ENCODE results near the gene GLYATL3.
"Not testable (repeated sequence)": the region's sequence is repeated elsewhere in the genome, so short reads cannot be mapped to it uniquely, and the experiment has no call there.

The GLYATL3 gene

GRCh38 chr6:49476564-49476963 is 23.2 kb upstream of the GLYATL3 start:
- H3K9me3 ChIP-seq (ENCODE audit: control insufficient read depth, insufficient read depth, low read length); H3K4me1 ChIP-seq (ENCODE audit: control insufficient read depth, insufficient read depth, low read length); H3K27me3 ChIP-seq (ENCODE audit: control insufficient read depth, insufficient read depth, low read length); H3K9ac ChIP-seq (ENCODE audit: low read depth, low read length); H3K4me3 ChIP-seq (ENCODE audit: low read depth, low read length); H3K27ac ChIP-seq (ENCODE audit: low read depth, low read length): not testable (repeated sequence)
- peaks cover 36% of the 10 kb centered on the region for H3K36me3 ChIP-seq (ENCODE audit: control insufficient read depth, insufficient read depth, low read length)

DNA sequence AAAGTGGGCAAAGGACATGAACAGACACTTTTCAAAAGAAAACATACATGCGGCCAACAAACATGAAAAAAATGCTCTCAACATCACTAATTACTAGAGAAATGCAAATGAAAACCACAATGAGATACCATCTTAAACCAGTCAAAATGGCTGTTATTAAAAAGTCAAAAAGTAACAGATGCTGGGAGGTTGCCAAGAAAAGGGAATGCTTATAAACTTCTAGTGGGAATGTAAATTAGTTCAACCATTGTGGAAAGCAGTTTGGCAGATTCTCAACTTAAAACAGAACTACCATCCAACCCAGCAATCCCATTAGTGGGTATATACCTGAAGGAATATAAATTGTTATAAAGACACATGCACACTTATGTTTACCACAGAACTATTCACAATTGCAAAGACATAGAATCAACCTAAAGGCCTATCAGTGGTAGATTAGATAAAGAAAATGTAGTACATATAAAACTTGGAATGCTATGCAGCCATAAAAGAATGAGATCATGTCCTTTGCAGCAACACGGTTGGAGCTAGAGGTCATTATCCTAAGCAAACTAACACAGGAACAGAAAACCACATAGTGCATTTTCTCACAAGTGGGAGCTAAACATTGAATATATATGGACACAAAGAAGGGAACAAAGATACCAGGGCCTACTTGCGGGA is 20.3 kb upstream of the GLYATL3 start:
- Histone ChIP-seq H3K4me3 (ENCODE audit: low read depth, low read length) (no peak overlapping the region), H3K27me3 (ENCODE audit: control insufficient read depth, insufficient read depth, low read length) (no peaks in the 10 kb centered on the region), H3K4me1 (ENCODE audit: control insufficient read depth, insufficient read depth, low read length) (no peaks in the 10 kb centered on the region), H3K9ac (ENCODE audit: low read depth, low read length) (no peak overlapping the region), H3K36me3 (ENCODE audit: control insufficient read depth, insufficient read depth, low read length) (peaks cover 13% of the 10 kb centered on the region), H3K9me3 (ENCODE audit: control insufficient read depth, insufficient read depth, low read length) (no peaks in the 10 kb centered on the region; the same call in 1 of the 2 replicates), H3K27ac (ENCODE audit: low read depth, low read length) (no peak overlapping the region)

DNA sequence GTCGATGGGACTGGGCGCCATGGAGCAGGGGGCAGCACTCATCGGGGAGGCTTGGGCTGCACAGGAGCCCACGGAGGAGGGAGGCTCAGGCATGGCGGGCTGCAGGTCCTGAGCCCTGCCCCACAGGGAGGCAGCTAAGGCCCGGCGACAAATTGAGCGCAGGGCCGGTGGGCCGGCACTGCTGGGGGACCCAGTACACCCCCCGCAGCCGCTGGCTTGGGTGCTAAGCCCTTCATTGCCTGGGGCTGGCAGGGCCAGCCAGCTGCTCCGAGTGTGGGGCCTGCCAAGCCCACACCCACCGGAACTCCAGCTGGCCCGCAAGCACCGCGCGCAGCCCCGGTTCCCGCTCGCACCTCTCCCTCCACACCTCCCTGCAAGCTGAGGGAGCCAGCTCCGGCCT is 17.9 kb upstream of the GLYATL3 start:
- not testable (repeated sequence) for H3K27ac ChIP-seq (ENCODE audit: low read depth, low read length); H3K4me3 ChIP-seq (ENCODE audit: low read depth, low read length); H3K27me3 ChIP-seq (ENCODE audit: control insufficient read depth, insufficient read depth, low read length); H3K9me3 ChIP-seq (ENCODE audit: control insufficient read depth, insufficient read depth, low read length); H3K4me1 ChIP-seq (ENCODE audit: control insufficient read depth, insufficient read depth, low read length); H3K9ac ChIP-seq (ENCODE audit: low read depth, low read length)
- peaks cover 30% of the 10 kb centered on the region for H3K36me3 ChIP-seq (ENCODE audit: control insufficient read depth, insufficient read depth, low read length)

DNA sequence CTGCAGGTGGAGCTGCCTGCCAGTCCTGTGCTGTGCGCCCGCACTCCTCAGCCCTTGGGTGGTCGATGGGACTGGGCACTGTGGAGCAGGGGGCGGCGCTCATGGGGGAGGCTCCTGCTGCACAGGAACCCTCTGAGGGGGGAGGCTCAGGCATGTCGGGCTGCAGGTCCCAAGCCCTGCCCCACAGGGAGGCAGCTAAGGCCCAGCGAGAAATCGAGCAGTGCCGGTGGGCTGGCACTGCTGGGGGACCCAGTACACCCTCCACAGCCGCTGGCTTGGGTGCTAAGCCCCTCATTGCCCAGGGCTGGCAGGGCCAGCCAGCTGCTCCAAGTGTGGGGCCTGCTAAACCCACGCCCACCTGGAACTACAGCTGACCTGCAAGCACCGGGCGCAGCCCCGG is 16.3 kb upstream of the GLYATL3 start:
- not testable (repeated sequence) for H3K27ac ChIP-seq (ENCODE audit: low read depth, low read length); H3K4me3 ChIP-seq (ENCODE audit: low read depth, low read length); H3K9ac ChIP-seq (ENCODE audit: low read depth, low read length); H3K9me3 ChIP-seq (ENCODE audit: control insufficient read depth, insufficient read depth, low read length); H3K4me1 ChIP-seq (ENCODE audit: control insufficient read depth, insufficient read depth, low read length); H3K27me3 ChIP-seq (ENCODE audit: control insufficient read depth, insufficient read depth, low read length)
- H3K36me3 ChIP-seq (ENCODE audit: control insufficient read depth, insufficient read depth, low read length): peaks cover 37% of the 10 kb centered on the region

DNA sequence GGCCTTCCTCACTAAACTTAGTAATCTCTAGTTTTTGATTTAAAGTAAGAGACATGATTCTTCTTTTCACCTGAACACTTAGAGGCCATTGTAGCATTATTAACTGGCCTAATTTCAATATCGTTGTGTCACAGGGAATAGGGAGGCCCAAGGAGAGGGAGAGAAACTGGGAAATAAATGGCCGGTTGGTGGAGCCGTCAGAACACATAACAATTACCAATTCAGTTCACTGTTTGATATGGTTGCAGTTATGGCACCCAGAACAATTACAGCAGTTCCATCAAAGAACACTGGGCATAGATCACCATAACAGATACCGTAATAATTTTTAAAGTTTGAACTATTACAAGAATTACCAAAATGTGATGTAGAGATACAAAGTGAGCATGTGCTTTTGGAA is 9.1 kb upstream of the GLYATL3 start:
- H3K36me3 ChIP-seq (ENCODE audit: control insufficient read depth, insufficient read depth, low read length): peaks cover 71% of the 10 kb centered on the region
- H3K4me3 ChIP-seq (ENCODE audit: low read depth, low read length): no peak overlapping the region
- H3K27ac ChIP-seq (ENCODE audit: low read depth, low read length): no peak overlapping the region
- no peak overlapping the region for H3K9ac ChIP-seq (ENCODE audit: low read depth, low read length)
- no peaks in the 10 kb centered on the region for H3K4me1 ChIP-seq (ENCODE audit: control insufficient read depth, insufficient read depth, low read length)
- no peaks in the 10 kb centered on the region for H3K27me3 ChIP-seq (ENCODE audit: control insufficient read depth, insufficient read depth, low read length)
- no peaks in the 10 kb centered on the region for H3K9me3 ChIP-seq (ENCODE audit: control insufficient read depth, insufficient read depth, low read length)

DNA sequence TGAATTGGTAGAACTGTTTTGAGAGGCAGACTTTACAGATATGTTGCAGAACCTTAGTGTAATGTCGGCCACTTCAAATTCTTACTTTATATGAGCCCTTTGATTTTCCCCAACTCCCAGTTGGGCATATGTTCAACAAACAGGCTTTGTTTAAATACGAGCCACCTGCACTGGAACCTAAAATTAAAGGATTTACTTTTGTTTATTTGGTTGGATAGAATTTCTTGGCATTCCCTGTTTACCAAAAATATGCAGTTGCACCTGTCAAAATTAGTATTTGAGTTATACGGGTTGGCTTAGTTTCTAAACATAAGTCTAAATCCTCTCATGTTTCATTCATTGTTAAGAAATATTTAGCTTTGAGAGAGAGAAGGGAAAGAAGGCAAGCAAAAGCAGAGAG is 2.4 kb upstream of the GLYATL3 start:
- no peak overlapping the region for H3K9ac ChIP-seq (ENCODE audit: low read depth, low read length)
- H3K27me3 ChIP-seq (ENCODE audit: control insufficient read depth, insufficient read depth, low read length): no peaks in the 10 kb centered on the region
- no peak overlapping the region for H3K27ac ChIP-seq (ENCODE audit: low read depth, low read length)
- H3K9me3 ChIP-seq (ENCODE audit: control insufficient read depth, insufficient read depth, low read length): no peaks in the 10 kb centered on the region
- H3K4me3 ChIP-seq (ENCODE audit: low read depth, low read length): no peak overlapping the region
- peaks cover 20% of the 10 kb centered on the region for H3K36me3 ChIP-seq (ENCODE audit: control insufficient read depth, insufficient read depth, low read length)
- H3K4me1 ChIP-seq (ENCODE audit: control insufficient read depth, insufficient read depth, low read length): no peaks in the 10 kb centered on the region

- Histone ChIP-seq H3K9ac (ENCODE audit: low read depth, low read length) (no peak overlapping the region), H3K27ac (ENCODE audit: low read depth, low read length) (no peak overlapping the region), H3K27me3 (ENCODE audit: control insufficient read depth, insufficient read depth, low read length) (no peaks in the 10 kb centered on the region), H3K4me1 (ENCODE audit: control insufficient read depth, insufficient read depth, low read length) (no peaks in the 10 kb centered on the region), H3K36me3 (ENCODE audit: control insufficient read depth, insufficient read depth, low read length) (peaks cover 3% of the 10 kb centered on the region; the same call in 1 of the 2 replicates), H3K9me3 (ENCODE audit: control insufficient read depth, insufficient read depth, low read length) (no peaks in the 10 kb centered on the region), H3K4me3 (ENCODE audit: low read depth, low read length) (no peak overlapping the region)
Observed at GRCh38 chr6:49499126-49499525, 597 bp upstream of the GLYATL3 start.

GRCh38 chr6:49504666-49505065 is 4.9 kb downstream of the GLYATL3 start:
- no peaks in the 10 kb centered on the region for H3K27me3 ChIP-seq (ENCODE audit: control insufficient read depth, insufficient read depth, low read length)
- H3K4me3 ChIP-seq (ENCODE audit: low read depth, low read length): no peak overlapping the region
- H3K36me3 ChIP-seq (ENCODE audit: control insufficient read depth, insufficient read depth, low read length): no peaks in the 10 kb centered on the region
- no peaks in the 10 kb centered on the region for H3K4me1 ChIP-seq (ENCODE audit: control insufficient read depth, insufficient read depth, low read length)
- no peak overlapping the region for H3K27ac ChIP-seq (ENCODE audit: low read depth, low read length)
- no peak overlapping the region for H3K9ac ChIP-seq (ENCODE audit: low read depth, low read length)
- no peaks in the 10 kb centered on the region; the same call in 1 of the 2 replicates for H3K9me3 ChIP-seq (ENCODE audit: control insufficient read depth, insufficient read depth, low read length)

- Histone ChIP-seq H3K27me3 (ENCODE audit: control insufficient read depth, insufficient read depth, low read length) (no peaks in the 10 kb centered on the region), H3K4me3 (ENCODE audit: low read depth, low read length) (no peak overlapping the region), H3K9ac (ENCODE audit: low read depth, low read length) (no peak overlapping the region), H3K9me3 (ENCODE audit: control insufficient read depth, insufficient read depth, low read length) (no peaks in the 10 kb centered on the region; the same call in 1 of the 2 replicates), H3K36me3 (ENCODE audit: control insufficient read depth, insufficient read depth, low read length) (no peaks in the 10 kb centered on the region), H3K27ac (ENCODE audit: low read depth, low read length) (no peak overlapping the region), H3K4me1 (ENCODE audit: control insufficient read depth, insufficient read depth, low read length) (no peaks in the 10 kb centered on the region)
Observed at GRCh38 chr6:49506569-49507111, 6.9 kb downstream of the GLYATL3 start.

DNA sequence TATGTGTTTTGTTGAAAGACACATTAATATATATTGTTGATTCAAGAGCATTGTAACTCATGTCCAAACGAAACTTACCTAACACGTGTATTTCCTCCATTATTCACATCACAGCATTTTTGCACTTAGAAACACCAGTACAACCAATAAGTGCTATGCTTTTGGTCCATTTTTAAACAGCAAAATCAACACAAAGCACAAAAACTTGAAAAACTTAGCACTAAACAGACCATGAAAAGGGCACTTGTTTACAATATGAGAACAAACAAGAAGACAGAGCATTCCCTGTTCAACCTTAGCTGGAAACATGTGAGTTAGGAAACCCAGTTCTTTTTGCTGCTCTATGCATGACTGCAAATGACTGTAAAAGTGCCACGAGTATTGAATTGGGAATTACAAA is 9.6 kb downstream of the GLYATL3 start:
- Histone ChIP-seq H3K4me1 (ENCODE audit: control insufficient read depth, insufficient read depth, low read length) (peaks cover 6% of the 10 kb centered on the region; the same call in 1 of the 2 replicates), H3K9ac (ENCODE audit: low read depth, low read length) (no peak overlapping the region), H3K27me3 (ENCODE audit: control insufficient read depth, insufficient read depth, low read length) (no peaks in the 10 kb centered on the region), H3K36me3 (ENCODE audit: control insufficient read depth, insufficient read depth, low read length) (no peaks in the 10 kb centered on the region), H3K27ac (ENCODE audit: low read depth, low read length) (no peak overlapping the region), H3K9me3 (ENCODE audit: control insufficient read depth, insufficient read depth, low read length) (no peaks in the 10 kb centered on the region; the same call in 1 of the 2 replicates), H3K4me3 (ENCODE audit: low read depth, low read length) (no peak overlapping the region)

- Histone ChIP-seq H3K9me3 (ENCODE audit: control insufficient read depth, insufficient read depth, low read length) (no peaks in the 10 kb centered on the region; the same call in 1 of the 2 replicates), H3K27me3 (ENCODE audit: control insufficient read depth, insufficient read depth, low read length) (no peaks in the 10 kb centered on the region), H3K36me3 (ENCODE audit: control insufficient read depth, insufficient read depth, low read length) (no peaks in the 10 kb centered on the region), H3K4me1 (ENCODE audit: control insufficient read depth, insufficient read depth, low read length) (peaks cover 6% of the 10 kb centered on the region; the same call in 1 of the 2 replicates), H3K4me3 (ENCODE audit: low read depth, low read length) (no peak overlapping the region), H3K9ac (ENCODE audit: low read depth, low read length) (no peak overlapping the region), H3K27ac (ENCODE audit: low read depth, low read length) (no peak overlapping the region)
Observed at GRCh38 chr6:49513153-49513989, 13.6 kb downstream of the GLYATL3 start.
